ENCODE data around the gene FAM13C.

- no peak for TF ChIP-seq CEBPB (tag; IDR thresholded peaks at IDR 0.05)
- TF ChIP-seq MEIS2 (IDR thresholded peaks at IDR 0.05; ENCODE audit: partially characterized antibody): no peak
- TF ChIP-seq ARID3A (IDR thresholded peaks at IDR 0.05; ENCODE audit: borderline replicate concordance, low read depth, low read length): no peak
- no peak for TF ChIP-seq SAFB2 (IDR thresholded peaks at IDR 0.05; ENCODE audit: borderline replicate concordance, low read depth, low read length, severe bottlenecking)
- TF ChIP-seq ZNF76 (CRISPR knock-in tag; IDR thresholded peaks at IDR 0.05; ENCODE audit: borderline replicate concordance): no peak
- no peak for TF ChIP-seq EZH2 (IDR thresholded peaks at IDR 0.05; ENCODE audit: borderline replicate concordance, low read depth, low read length)
- TF ChIP-seq BCL6 (CRISPR knock-in tag; IDR thresholded peaks at IDR 0.05): no peak
- no peak for TF ChIP-seq SNIP1 (IDR thresholded peaks at IDR 0.05; ENCODE audit: low read depth)
- no peak for TF ChIP-seq NFIX (CRISPR knock-in tag; IDR thresholded peaks at IDR 0.05; ENCODE audit: low read depth)
- TF ChIP-seq EP300 (IDR thresholded peaks at IDR 0.05; ENCODE audit: low read length): no peak
- TF ChIP-seq RCOR1 (IDR thresholded peaks at IDR 0.05; ENCODE audit: borderline replicate concordance in 1 of 2, low read depth in 2 of 2, low read length in 2 of 2): no peak
These were observed 135.1 kb downstream of the FAM13C start for GRCh38 chr10:59227136-59227673.
